Activated naive CD4-positive, alpha-beta T cell treated with anti-CD3 and anti-CD28 coated beads for 36 hours (primary cell): ENCODE results near the gene UBR1. TPM values are rescaled to one million over a fixed set of nuclear protein-coding genes. Genes with fewer than 3 reads are reported as not detected.
"Not testable (repeated sequence)": the region's sequence is repeated elsewhere in the genome, so short reads cannot be mapped to it uniquely, and the experiment has no call there.

ENCODE experiments used
- CTCF ChIA-PET: fragments of 350-600 bp; sonication (Branson Sonifier 250); formaldehyde crosslinking; loops from one replicate; lab custom pipeline; 2021; ENCODE audit warnings: antibody characterized with exemption; lab: Charles Lee
- DNase-seq: peaks from one replicate; pipeline ENCODE4 v3.0.0-alpha.2; 2020
- H3K27ac Mint-ChIP-seq: one replicate; pipeline ENCODE4 v1.8.0; 2021; ENCODE audit warnings: mild to moderate bottlenecking, mixed read lengths
- H3K27me3 Mint-ChIP-seq: one replicate; pipeline ENCODE4 v1.8.0; 2021; ENCODE audit warnings: low read depth, mixed read lengths
- H3K36me3 Mint-ChIP-seq: one replicate; pipeline ENCODE4 v1.8.0; 2021; ENCODE audit warnings: low read depth, mixed read lengths
- H3K4me1 Mint-ChIP-seq: one replicate; pipeline ENCODE4 v1.8.0; 2021; ENCODE audit warnings: low read depth, mixed read lengths
- H3K4me3 Mint-ChIP-seq: one replicate; pipeline ENCODE4 v1.8.0; 2021; ENCODE audit warnings: mild to moderate bottlenecking, moderate library complexity, mixed read lengths
- H3K9me3 Mint-ChIP-seq: one replicate; pipeline ENCODE4 v1.8.0; 2021; ENCODE audit warnings: mixed read lengths
- intact Hi-C: fragments of 100-400 bp; cut with micrococcal nuclease; formaldehyde crosslinking; loops from one replicate; pipeline ENCODE4 v1.15.1; 2023
- total RNA-seq, 2 experiments: library from RNA; stranded (reverse); gene quantifications; one replicate each; pipeline ENCODE4 v1.2.3, GENCODE V29; 2021

UBR1 gene
- total RNA-seq, 2 experiments from 2014 or later, result 25.2 to 25.9 TPM

- peaks cover 36% of the 10 kb centered on the region for H3K36me3 Mint-ChIP-seq
These were observed 63.0 kb downstream of the UBR1 start for GRCh38 chr15:43042885-43043284.

GRCh38 chr15:43041085-43041484 lies 64.8 kb downstream of the UBR1 start:
- H3K4me3 Mint-ChIP-seq, H3K9me3 Mint-ChIP-seq, intact Hi-C loops, H3K4me1 Mint-ChIP-seq, CTCF ChIA-PET, DNase-seq, H3K27me3 Mint-ChIP-seq, H3K27ac Mint-ChIP-seq: not testable (repeated sequence)
- H3K36me3 Mint-ChIP-seq, result peaks cover 39% of the 10 kb centered on the region

More at GRCh38 chr15:43042885-43043284, 63.0 kb downstream of the UBR1 start:
- intact Hi-C loops, result no loop called here
- Mint-ChIP-seq H3K4me1 (no peaks in the 10 kb centered on the region), H3K4me3 (no peak overlapping the region), H3K9me3 (peaks cover 6% of the 10 kb centered on the region), H3K27ac (no peak overlapping the region), H3K27me3 (no peaks in the 10 kb centered on the region)
- CTCF ChIA-PET, result interaction anchor here (0.6 kb wide), 1 partner anchor 260 kb away, joined by 3 read pairs; no protein-coding TSS in a partner anchor
- no peak for DNase-seq

GRCh38 chr15:43035240-43035639 lies 70.6 kb downstream of the UBR1 start:
- peaks cover 21% of the 10 kb centered on the region for H3K36me3 Mint-ChIP-seq
- H3K27me3 Mint-ChIP-seq, CTCF ChIA-PET, H3K27ac Mint-ChIP-seq, DNase-seq, H3K9me3 Mint-ChIP-seq, H3K4me3 Mint-ChIP-seq, intact Hi-C loops, H3K4me1 Mint-ChIP-seq: not testable (repeated sequence)

- H3K4me3 Mint-ChIP-seq, result no peak overlapping the region
- H3K27ac Mint-ChIP-seq, result no peak overlapping the region
- H3K27me3 Mint-ChIP-seq, result no peaks in the 10 kb centered on the region
- intact Hi-C loops, result no loop called here
- CTCF ChIA-PET, result no interaction called here
- no peaks in the 10 kb centered on the region for H3K9me3 Mint-ChIP-seq
- H3K36me3 Mint-ChIP-seq, result peaks cover 19% of the 10 kb centered on the region
- H3K4me1 Mint-ChIP-seq, result no peaks in the 10 kb centered on the region
- no peak for DNase-seq
These were observed 76.4 kb downstream of the UBR1 start for GRCh38 chr15:43029476-43029875.

- Mint-ChIP-seq H3K27me3 (no peaks in the 10 kb centered on the region), H3K9me3 (no peaks in the 10 kb centered on the region), H3K27ac (no peak overlapping the region), H3K36me3 (peaks cover 21% of the 10 kb centered on the region), H3K4me3 (no peak overlapping the region), H3K4me1 (no peaks in the 10 kb centered on the region)
- intact Hi-C loops, result no loop called here
- CTCF ChIA-PET, result interaction anchor here (1.9 kb wide), 1 partner anchor 201 kb away, joined by 4 read pairs; no protein-coding TSS in a partner anchor
- DNase-seq, result no peak
These were observed 80.7 kb downstream of the UBR1 start for GRCh38 chr15:43025150-43025549.

GRCh38 chr15:43014671-43015070 lies 91.2 kb downstream of the UBR1 start:
- H3K4me3 Mint-ChIP-seq, H3K4me1 Mint-ChIP-seq, CTCF ChIA-PET, H3K27me3 Mint-ChIP-seq, H3K9me3 Mint-ChIP-seq, H3K27ac Mint-ChIP-seq, intact Hi-C loops, DNase-seq: not testable (repeated sequence)
- peaks cover 31% of the 10 kb centered on the region for H3K36me3 Mint-ChIP-seq

- H3K9me3 Mint-ChIP-seq, result no peaks in the 10 kb centered on the region
- peaks cover 48% of the 10 kb centered on the region for H3K36me3 Mint-ChIP-seq
- no peak overlapping the region for H3K27ac Mint-ChIP-seq
- no peak for DNase-seq
- CTCF ChIA-PET, result no interaction called here
- intact Hi-C loops, result no loop called here
- no peaks in the 10 kb centered on the region for H3K4me1 Mint-ChIP-seq
- H3K27me3 Mint-ChIP-seq, result no peaks in the 10 kb centered on the region
- no peak overlapping the region for H3K4me3 Mint-ChIP-seq
These were observed 96.6 kb downstream of the UBR1 start for GRCh38 chr15:43009206-43009605.

- peaks cover 49% of the 10 kb centered on the region for H3K36me3 Mint-ChIP-seq
- no peaks in the 10 kb centered on the region for H3K9me3 Mint-ChIP-seq
- intact Hi-C loops, result no loop called here
- no peak overlapping the region for H3K4me3 Mint-ChIP-seq
- no peak overlapping the region for H3K27ac Mint-ChIP-seq
- no peaks in the 10 kb centered on the region for H3K4me1 Mint-ChIP-seq
- H3K27me3 Mint-ChIP-seq, result no peaks in the 10 kb centered on the region
- DNase-seq, result no peak
- CTCF ChIA-PET, result no interaction called here
These were observed 97.7 kb downstream of the UBR1 start for GRCh38 chr15:43008150-43008549.

GRCh38 chr15:43007551-43007950 lies 98.3 kb downstream of the UBR1 start:
- no peaks in the 10 kb centered on the region for H3K4me1 Mint-ChIP-seq
- intact Hi-C loops, result no loop called here
- H3K27ac Mint-ChIP-seq, result no peak overlapping the region
- H3K9me3 Mint-ChIP-seq, result no peaks in the 10 kb centered on the region
- no peak for DNase-seq
- no peaks in the 10 kb centered on the region for H3K27me3 Mint-ChIP-seq
- CTCF ChIA-PET, result no interaction called here
- H3K4me3 Mint-ChIP-seq, result no peak overlapping the region
- peaks cover 49% of the 10 kb centered on the region for H3K36me3 Mint-ChIP-seq

GRCh38 chr15:43006991-43007390 lies 98.8 kb downstream of the UBR1 start:
- Mint-ChIP-seq H3K27ac (no peak overlapping the region), H3K4me1 (no peaks in the 10 kb centered on the region), H3K27me3 (no peaks in the 10 kb centered on the region), H3K4me3 (no peak overlapping the region), H3K9me3 (no peaks in the 10 kb centered on the region), H3K36me3 (peaks cover 48% of the 10 kb centered on the region)
- DNase-seq, result no peak
- intact Hi-C loops, result no loop called here
- CTCF ChIA-PET, result no interaction called here

GRCh38 chr15:43004886-43005595 lies 100.8 kb downstream of the UBR1 start:
- H3K27ac Mint-ChIP-seq, H3K4me3 Mint-ChIP-seq, DNase-seq, H3K27me3 Mint-ChIP-seq, intact Hi-C loops, H3K9me3 Mint-ChIP-seq, H3K4me1 Mint-ChIP-seq, CTCF ChIA-PET: not testable (repeated sequence)
- H3K36me3 Mint-ChIP-seq, result peaks cover 40% of the 10 kb centered on the region

- H3K27me3 Mint-ChIP-seq, result no peaks in the 10 kb centered on the region
- H3K36me3 Mint-ChIP-seq, result peaks cover 25% of the 10 kb centered on the region
- no peak for DNase-seq
- H3K9me3 Mint-ChIP-seq, result no peaks in the 10 kb centered on the region
- H3K4me1 Mint-ChIP-seq, result no peaks in the 10 kb centered on the region
- CTCF ChIA-PET, result no interaction called here
- intact Hi-C loops, result no loop called here
- no peak overlapping the region for H3K4me3 Mint-ChIP-seq
- no peak overlapping the region for H3K27ac Mint-ChIP-seq
These were observed 106.5 kb downstream of the UBR1 start for GRCh38 chr15:42999201-42999779.

- no peaks in the 10 kb centered on the region for H3K9me3 Mint-ChIP-seq
- H3K27ac Mint-ChIP-seq, result no peak overlapping the region
- no peaks in the 10 kb centered on the region for H3K27me3 Mint-ChIP-seq
- no peak overlapping the region for H3K4me3 Mint-ChIP-seq
- CTCF ChIA-PET, result no interaction called here
- H3K4me1 Mint-ChIP-seq, result no peaks in the 10 kb centered on the region
- DNase-seq, result no peak
- peaks cover 16% of the 10 kb centered on the region for H3K36me3 Mint-ChIP-seq
- intact Hi-C loops, result no loop called here
These were observed 109.0 kb downstream of the UBR1 start for GRCh38 chr15:42996871-42997270.
